ENCODE data around the gene SMIM14.

Gene SMIM14

DNA sequence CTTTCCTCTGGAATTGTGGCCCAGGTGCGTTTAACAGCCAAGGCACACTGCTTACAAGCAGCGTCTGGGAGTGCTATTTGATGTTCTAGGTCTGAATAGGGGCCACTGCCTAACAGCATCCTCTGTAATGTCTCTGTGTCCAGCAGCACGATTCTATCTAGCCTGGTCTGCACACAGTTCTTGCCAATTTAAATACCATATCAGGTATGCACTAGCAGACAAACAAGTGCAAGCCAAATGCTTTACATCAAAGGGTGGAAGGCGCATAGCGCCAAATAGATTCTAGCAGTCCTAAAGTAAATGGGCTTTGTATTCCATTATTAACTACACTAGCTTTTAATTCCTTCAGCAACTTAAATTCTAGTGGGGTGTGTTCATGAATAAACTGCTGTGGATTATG lies 95.6 kb downstream of the SMIM14 start:
- TF ChIP-seq POLR2A (IDR thresholded peaks at IDR 0.05; ENCODE audit: low read length) (no peak), GATA1 (IDR thresholded peaks at IDR 0.05; ENCODE audit: low read depth, low read length) (no peak)
- DNase-seq = no peak

DNA sequence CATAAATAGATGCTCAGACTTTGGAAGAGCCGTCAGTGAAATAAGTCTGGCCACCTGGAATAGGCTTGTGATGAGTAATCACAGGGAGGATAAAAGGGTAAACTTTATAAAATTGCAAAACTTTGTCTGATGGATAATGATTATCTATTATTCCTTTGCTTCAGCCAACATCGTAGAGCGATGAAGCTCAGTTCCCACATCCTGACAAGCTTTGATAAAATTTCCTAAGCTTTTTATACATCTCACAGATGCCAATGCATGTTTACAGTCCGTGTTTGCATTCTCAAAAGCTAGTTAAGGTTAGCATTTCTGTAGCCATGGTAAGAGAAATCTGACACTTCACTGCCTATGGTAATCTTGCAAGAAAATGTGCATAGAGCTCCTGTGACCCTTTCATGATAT lies 96.1 kb downstream of the SMIM14 start:
- DNase-seq = no peak
- TF ChIP-seq POLR2A (IDR thresholded peaks at IDR 0.05; ENCODE audit: low read length) (no peak), GATA1 (IDR thresholded peaks at IDR 0.05; ENCODE audit: low read depth, low read length) (no peak)

DNA sequence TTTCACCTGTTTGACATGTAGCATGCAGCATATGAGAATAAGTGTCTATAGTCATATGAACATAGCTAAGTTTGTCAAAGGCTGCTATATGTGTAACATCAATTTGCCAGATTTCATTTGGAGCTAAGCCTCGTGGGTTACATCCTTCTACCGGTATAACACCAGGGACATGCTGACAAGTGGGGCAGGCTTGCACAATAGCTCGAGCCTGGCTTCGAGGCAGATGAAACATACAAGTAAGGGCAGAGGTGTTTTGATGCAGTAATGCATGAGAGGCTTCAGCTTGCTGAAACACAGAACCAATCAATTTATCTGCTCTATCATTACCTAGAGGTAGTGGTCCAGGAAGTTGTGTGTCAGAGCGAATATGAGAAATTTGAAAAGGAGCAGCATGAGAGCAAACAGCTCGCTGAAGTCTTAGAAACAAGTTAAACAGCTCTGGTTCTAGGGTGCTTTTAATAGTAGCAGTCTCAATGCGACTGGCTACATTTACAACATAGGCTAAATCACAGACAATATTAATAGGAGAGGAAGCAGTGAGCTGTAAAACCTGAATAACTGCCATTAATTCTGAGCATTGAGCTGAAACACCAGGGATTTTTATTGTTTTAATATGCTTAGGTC lies 96.6 kb downstream of the SMIM14 start:
- no peak for TF ChIP-seq POLR2A (IDR thresholded peaks at IDR 0.05; ENCODE audit: low read length)
- no peak for TF ChIP-seq GATA1 (IDR thresholded peaks at IDR 0.05; ENCODE audit: low read depth, low read length)
- no peak for DNase-seq

DNA sequence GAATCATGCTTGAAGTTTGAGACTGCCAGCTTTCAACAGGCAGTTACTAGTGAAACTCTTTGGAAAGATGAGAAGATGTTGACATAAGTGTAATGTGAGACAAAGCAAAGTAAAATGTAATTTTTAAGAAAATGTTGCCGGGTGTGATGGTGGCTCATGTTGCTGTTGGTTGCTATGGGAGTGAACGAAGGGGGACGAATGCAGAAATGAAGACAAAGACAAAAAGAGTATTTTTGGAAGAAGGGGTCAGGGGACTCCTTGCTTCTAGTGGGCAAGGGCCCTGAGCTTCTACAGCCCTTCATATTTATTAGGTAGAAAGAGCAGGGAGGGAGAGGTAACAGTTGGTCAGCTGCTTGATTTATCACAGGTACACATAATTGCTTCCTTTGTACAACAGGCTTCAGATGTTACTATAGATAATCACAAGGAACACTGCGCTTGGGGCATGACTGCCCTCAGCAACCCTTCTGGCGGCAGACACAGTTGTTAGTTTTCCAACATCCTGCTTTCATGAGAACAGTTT lies 99.5 kb downstream of the SMIM14 start:
- TF ChIP-seq POLR2A (IDR thresholded peaks at IDR 0.05; ENCODE audit: low read length) (no peak), GATA1 (IDR thresholded peaks at IDR 0.05; ENCODE audit: low read depth, low read length) (no peak)
- DNase-seq = no peak

DNA sequence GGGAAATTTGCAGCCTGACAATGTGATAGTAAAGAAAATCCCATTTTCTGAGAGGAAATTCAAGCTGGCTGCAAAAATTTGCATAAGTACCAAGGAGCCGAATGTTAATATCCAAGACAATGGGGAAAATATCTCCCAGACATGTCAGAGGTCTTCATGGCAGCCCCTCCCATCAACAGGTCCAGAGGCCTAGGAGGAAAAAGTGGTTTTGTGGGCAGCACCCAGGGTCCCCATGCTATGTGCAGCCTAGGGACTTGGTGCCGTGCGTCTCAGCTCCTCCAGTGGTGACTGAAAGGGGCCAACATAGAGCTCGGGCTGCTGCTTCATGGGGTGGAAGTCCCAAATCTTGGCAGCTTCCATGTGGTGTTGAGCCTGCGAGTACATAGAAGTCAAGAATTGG lies 105.1 kb downstream of the SMIM14 start:
- no peak for DNase-seq
- no peak for TF ChIP-seq POLR2A (IDR thresholded peaks at IDR 0.05; ENCODE audit: low read length)
- TF ChIP-seq GATA1 (IDR thresholded peaks at IDR 0.05; ENCODE audit: low read depth, low read length) = no peak

DNA sequence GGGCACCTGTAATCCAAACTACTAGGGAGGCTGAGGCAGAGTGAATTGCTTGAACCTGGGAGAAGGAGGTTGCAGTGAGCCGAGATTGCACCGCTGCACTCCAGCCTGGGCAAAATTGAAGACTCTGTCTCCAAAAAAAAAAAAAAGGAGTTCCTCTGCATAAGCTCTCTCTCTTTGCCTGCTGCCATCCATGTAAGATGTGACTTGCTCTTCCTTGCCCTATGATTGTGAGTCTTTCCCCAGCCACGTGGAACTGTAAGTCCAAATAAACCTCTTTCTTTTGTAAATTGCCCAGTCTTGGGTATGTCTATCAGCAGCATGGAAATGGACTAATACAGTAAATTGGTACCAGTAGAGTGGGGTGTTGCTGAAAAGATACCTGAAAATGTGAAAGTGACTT lies 106.4 kb downstream of the SMIM14 start:
- DNase-seq = peak in 1 of 2 experiments; percentile 7

DNA sequence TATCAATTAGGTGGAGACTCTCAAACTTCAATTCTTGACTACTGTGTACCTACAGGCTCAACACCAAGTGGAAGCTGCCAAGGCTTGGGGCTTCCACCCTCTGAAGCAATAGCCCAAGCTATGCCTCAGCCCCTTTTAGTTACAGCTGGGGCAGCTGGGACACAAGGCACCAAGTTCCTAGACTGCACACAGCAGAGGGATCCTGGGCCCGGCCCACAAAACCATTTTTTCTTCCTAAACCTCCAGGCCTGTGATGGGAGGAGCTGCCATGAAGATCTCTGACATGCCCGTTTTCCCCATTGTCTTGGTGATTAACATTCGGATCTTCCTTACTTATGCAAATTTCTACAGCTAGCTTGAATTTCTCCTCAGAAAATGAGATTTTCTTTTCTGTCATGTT lies 108.0 kb downstream of the SMIM14 start:
- TF ChIP-seq GATA1 (IDR thresholded peaks at IDR 0.05; ENCODE audit: low read depth, low read length) (no peak), POLR2A (IDR thresholded peaks at IDR 0.05; ENCODE audit: low read length) (no peak)
- DNase-seq = no peak

DNA sequence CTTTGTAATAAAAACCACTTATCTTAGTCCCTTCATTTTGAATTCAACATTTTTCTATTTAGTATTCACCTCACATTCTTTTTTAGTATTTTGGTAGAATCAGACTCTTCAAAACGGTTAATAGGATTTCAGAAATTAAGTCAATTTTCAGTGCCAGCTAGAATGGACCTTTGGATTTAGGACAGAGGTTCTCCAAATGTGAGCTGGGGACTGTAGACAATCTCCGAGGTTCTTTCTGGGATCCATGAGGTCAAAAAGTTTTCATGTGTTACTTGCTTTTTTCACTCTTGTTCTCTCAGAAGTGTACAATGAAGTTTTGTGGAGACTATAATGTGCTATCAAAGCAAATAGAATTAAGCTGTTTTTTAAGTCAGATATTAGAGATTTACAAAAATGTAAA lies 109.1 kb downstream of the SMIM14 start:
- DNase-seq = no peak
- no peak for TF ChIP-seq POLR2A (IDR thresholded peaks at IDR 0.05; ENCODE audit: low read length)
- no peak for TF ChIP-seq GATA1 (IDR thresholded peaks at IDR 0.05; ENCODE audit: low read depth, low read length)

DNA sequence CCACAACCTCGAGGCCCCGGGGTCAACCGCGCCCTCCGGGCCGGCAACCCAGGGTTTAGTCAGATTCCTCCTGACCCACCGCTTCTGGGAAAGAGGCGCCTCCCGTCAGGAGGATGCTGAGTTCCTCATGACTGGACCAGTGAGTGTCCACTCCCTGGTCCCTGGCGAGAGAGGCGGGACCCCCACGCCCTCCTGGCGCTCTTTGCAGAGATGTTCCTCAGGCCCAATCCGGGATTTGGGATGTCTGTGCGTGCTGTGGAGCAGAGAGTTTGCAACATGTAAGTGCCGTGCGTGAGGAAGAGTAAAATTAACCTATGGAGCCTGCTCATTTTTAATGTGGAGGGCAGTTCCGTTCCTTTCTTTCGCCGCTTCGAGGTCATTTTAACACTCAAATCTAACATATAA lies 110.6 kb downstream of the SMIM14 start:
- DNase-seq = no peak
- TF ChIP-seq GATA1 (IDR thresholded peaks at IDR 0.05; ENCODE audit: low read depth, low read length) (no peak), POLR2A (IDR thresholded peaks at IDR 0.05; ENCODE audit: low read length) (no peak)

DNA sequence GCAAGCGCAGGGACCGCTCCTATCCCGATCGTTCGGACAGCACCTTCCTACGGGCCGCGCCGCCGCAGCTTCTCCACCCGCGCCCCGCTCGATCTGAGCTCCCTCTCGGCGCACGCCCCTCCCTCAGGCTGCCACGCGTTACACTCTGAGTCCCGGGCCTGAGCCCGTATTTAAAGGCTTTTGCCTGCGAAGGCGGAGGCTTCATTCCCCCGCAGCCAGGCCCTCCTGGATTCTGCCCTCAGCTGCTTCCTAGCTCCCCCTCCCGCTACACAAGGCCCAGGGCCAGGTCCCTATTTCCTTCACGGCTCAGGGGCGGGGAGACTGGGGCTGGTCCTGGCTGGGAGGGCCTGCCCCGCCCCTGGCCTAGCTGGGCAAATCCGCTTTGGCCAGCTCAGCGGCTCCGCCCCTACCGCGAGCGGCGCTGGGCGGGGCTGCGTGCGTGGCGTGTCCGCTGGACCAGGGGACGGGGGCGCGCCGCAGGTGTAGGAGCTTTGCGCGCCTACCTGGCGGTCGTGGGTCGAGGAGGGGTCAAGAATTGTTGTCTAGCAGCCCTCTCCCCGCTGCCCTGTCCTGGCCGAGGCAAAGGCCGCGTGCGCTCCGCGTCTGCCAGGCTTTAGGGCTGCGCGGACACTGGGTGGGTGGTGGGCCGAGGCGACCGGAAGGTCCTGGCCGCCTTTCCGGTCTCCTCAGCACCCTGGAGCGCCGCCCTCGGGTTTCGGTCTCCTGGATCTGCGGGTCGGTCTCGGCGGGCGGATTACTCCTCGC lies 111.2 kb downstream of the SMIM14 start, which contains the start of gene UGDH:
TSS of gene UGDH (minus strand) at position 144 of the 765 bp plus-strand sequence. CDS start 5,927 bp downstream, outside the sequence.
- DNase-seq = peak; percentile 91 to 95
- TF ChIP-seq POLR2A (IDR thresholded peaks at IDR 0.05; ENCODE audit: low read length) = peak; percentile 69
- TF ChIP-seq GATA1 (IDR thresholded peaks at IDR 0.05; ENCODE audit: low read depth, low read length) = no peak

DNA sequence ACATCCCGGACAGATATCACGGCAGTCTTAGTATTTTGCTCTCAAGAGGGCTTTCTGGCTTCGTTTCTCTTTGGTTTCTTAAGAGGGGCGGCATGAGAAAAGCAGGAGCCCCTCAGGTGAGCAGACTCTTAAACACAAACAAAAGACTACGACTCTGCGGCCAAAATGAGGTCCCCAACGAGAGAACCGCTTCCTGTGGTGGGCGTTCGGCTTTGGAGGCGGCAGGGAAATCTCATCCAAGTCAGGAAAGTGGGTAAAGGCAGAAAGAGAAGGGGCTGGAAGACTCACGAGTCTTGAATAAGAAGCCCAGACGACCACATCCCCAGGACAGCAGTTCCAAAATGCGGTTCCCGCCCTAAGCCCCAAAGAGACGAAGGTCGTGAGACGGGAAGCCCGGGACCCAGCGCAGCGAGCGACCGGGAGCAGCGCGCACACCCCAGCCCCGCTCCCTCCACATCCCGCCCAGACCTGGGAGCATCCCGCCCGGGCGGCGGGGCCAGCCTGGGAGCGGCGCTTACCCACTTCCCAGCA lies 111.8 kb downstream of the SMIM14 start:
- DNase-seq = peak; percentile 33 to 50
- TF ChIP-seq POLR2A (IDR thresholded peaks at IDR 0.05; ENCODE audit: low read length) (no peak), GATA1 (IDR thresholded peaks at IDR 0.05; ENCODE audit: low read depth, low read length) (no peak)

DNA sequence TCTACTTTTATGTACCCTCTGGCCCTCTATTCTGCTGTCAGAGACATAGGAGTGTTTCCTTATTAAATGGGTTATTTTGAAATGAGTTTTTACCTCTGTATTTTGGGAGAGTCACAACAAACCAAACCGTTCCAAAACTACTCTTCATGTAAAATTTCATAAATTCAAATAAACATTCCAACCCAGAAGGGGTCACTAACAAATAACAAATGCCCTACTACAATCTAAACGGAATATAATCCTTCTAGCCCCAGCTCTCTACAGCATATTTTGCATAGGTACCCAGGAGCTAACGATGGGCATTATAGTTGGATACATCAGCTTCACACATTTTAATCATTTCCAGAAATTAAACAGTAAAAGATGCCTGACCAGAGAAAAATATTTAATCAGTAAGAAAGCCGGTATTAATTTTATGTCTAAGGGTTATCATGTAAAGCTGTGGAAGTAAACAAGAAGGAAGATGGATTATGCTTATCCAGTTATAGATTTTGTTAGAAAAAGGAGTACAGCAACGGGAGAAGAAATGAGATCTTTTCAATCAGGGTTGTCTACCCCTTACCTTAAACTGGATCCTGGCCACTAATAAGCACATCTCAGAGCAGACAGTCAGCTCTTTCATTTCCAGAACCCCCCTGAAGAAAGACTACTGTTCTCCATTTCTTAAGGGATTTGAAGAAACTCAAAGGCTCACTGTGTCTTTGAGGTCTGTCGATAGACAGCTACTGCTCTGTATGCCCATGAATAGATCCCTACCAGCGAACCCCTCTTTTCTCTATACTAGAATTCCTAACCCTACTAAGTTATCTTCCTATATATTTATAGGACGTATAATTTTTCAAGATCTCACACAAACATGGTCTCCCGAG lies 112.6 kb downstream of the SMIM14 start:
- peak in 1 of 2 experiments; percentile 36 for DNase-seq
- TF ChIP-seq POLR2A (IDR thresholded peaks at IDR 0.05; ENCODE audit: low read length) (no peak), GATA1 (IDR thresholded peaks at IDR 0.05; ENCODE audit: low read depth, low read length) (no peak)

DNA sequence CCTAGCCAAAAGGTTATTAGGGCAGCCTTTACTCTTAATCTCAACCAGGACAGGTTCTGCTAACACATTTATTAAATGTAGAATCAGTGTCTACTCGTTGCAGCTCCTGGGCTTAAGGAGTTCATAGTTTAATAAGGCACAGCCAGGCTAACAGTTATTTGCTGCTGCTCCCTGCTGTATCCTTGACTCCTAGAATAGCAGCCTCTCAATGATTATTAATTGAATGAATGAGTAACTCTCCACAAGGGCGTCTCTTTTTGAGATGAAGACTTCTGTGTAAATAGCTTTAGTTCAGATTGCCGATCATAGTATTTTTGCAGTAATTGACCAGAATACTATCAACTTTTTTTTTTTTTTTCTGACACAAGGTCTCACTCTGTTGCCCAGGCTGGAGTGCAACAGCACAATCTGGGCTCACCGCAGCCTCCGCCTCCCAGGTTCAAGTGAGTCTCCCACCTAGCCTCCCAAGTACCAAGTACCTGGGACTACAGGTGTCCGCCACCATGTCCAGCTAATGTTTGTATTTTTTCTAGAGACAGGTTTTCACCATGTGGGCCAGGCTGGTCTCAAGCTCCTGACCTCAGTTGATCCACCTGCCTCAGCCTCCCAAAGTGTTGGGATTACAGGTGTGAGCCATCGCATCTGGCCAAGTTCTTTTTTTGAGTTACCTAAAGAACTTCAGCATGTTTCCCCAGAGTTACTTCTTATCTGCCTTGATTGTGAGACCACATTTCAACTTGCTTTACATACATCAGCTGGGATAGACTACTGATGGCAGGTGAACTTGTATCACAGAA lies 114.3 kb downstream of the SMIM14 start:
- DNase-seq = no peak
- TF ChIP-seq POLR2A (IDR thresholded peaks at IDR 0.05; ENCODE audit: low read length) (no peak), GATA1 (IDR thresholded peaks at IDR 0.05; ENCODE audit: low read depth, low read length) (no peak)
